MM.1S (cell line): ENCODE results near the gene CTTN.

Source experiments
- DNase-seq: peaks from one replicate; pipeline ENCODE4 v3.0.0-alpha.2; 2015
- H2AFZ ChIP-seq: fragments of 300-600 bp; sonication (generic); 2 replicates; pipeline ENCODE4 v1.6.0; 2016; ENCODE audit warnings: antibody characterized with exemption, low read length
- H3F3A ChIP-seq: fragments of 300-600 bp; sonication (generic); 2 replicates; pipeline ENCODE4 v1.6.1; 2016; ENCODE audit warnings: mild to moderate bottlenecking, antibody characterized with exemption, low read length, moderate library complexity, mixed read lengths; ENCODE audit not compliant: insufficient read depth
- H3K27ac ChIP-seq: fragments of 300-600 bp; sonication (generic); 2 replicates; pipeline ENCODE4 v1.5.1; 2016; ENCODE audit warnings: mild to moderate bottlenecking, low read length
- H3K27me3 ChIP-seq: fragments of 300-600 bp; sonication (generic); replicated peaks from 2 replicates; pipeline ENCODE4 v1.6.0; 2016; ENCODE audit warnings: low read length; ENCODE audit not compliant: insufficient read depth
- H3K36me3 ChIP-seq: fragments of 300-600 bp; sonication (generic); replicated peaks from 2 replicates; pipeline ENCODE4 v1.6.1; 2016; ENCODE audit warnings: mild to moderate bottlenecking, low read length, mixed read lengths; ENCODE audit not compliant: insufficient read depth
- H3K4me1 ChIP-seq: fragments of 300-600 bp; sonication (generic); 2 replicates; pipeline ENCODE4 v1.6.1; 2016; ENCODE audit warnings: low read length, mixed read lengths
- H3K4me2 ChIP-seq: fragments of 300-600 bp; sonication (generic); 2 replicates; pipeline ENCODE4 v1.6.0; 2016; ENCODE audit warnings: low read depth, low read length
- H3K4me3 ChIP-seq: fragments of 300-600 bp; sonication (generic); 2 replicates; pipeline ENCODE4 v1.5.1; 2016; ENCODE audit warnings: low read length, mixed read lengths
- H3K79me2 ChIP-seq: fragments of 300-600 bp; sonication (generic); 2 replicates; pipeline ENCODE4 v1.6.1; 2016; ENCODE audit warnings: mixed run types, low read length, mixed read lengths
- H3K9ac ChIP-seq: fragments of 300-600 bp; sonication (generic); 2 replicates; pipeline ENCODE4 v1.6.1; 2016; ENCODE audit warnings: low read length, mixed read lengths
- H3K9me2 ChIP-seq: fragments of 300-600 bp; sonication (generic); replicated peaks from 2 replicates; pipeline ENCODE4 v1.6.1; 2016; ENCODE audit warnings: mild to moderate bottlenecking, low read length, mixed read lengths; ENCODE audit not compliant: insufficient read depth
- H3K9me3 ChIP-seq: fragments of 300-600 bp; sonication (generic); replicated peaks from 2 replicates; pipeline ENCODE4 v1.6.1; 2016; ENCODE audit warnings: mild to moderate bottlenecking, low read length, mixed read lengths; ENCODE audit not compliant: insufficient read depth
- H4K20me1 ChIP-seq: fragments of 300-600 bp; sonication (generic); 2 replicates; pipeline ENCODE4 v1.6.1; 2016; ENCODE audit warnings: mild to moderate bottlenecking, low read length, moderate library complexity, mixed read lengths; ENCODE audit not compliant: insufficient read depth
- CTCF ChIP-seq: fragments of 300-600 bp; sonication (generic); IDR thresholded peaks from 2 replicates; pipeline ENCODE4 v1.5.1; 2016; ENCODE audit warnings: antibody characterized with exemption, low read length, mixed read lengths
- EZH2 ChIP-seq: fragments of 300-600 bp; sonication (generic); optimal IDR thresholded peaks from 2 replicates; pipeline ENCODE3; 2017; ENCODE audit warnings: low read depth, mild to moderate bottlenecking, antibody characterized with exemption, low read length, mixed read lengths
- EZH2phosphoT487 ChIP-seq: fragments of 300-600 bp; sonication (generic); IDR thresholded peaks from 2 replicates; pipeline ENCODE4 v1.6.1; 2018; ENCODE audit warnings: antibody characterized with exemption, low read length

The CTTN gene

GRCh38 chr11:70360211-70360610, 38.1 kb upstream of the CTTN start:
- H3K9me2 ChIP-seq: no peaks in the 10 kb centered on the region
- H3K4me2 ChIP-seq: no peak overlapping the region
- no peak overlapping the region for H2AFZ ChIP-seq
- no peaks in the 10 kb centered on the region for H3K4me1 ChIP-seq
- TF ChIP-seq EZH2phosphoT487 (no peak), CTCF (no peak)
- no peaks in the 10 kb centered on the region for H3K79me2 ChIP-seq
- no peaks in the 10 kb centered on the region for H3F3A ChIP-seq
- H3K36me3 ChIP-seq: 0 out of 2 replicates have a peak, but pooled peaks cover 4% of the 10 kb centered on the region
- H4K20me1 ChIP-seq: no peaks in the 10 kb centered on the region
- no peak overlapping the region for H3K27ac ChIP-seq
- no peak for DNase-seq
- no peak overlapping the region for H3K9ac ChIP-seq
- H3K27me3 ChIP-seq: no peaks in the 10 kb centered on the region
- H3K4me3 ChIP-seq: no peak overlapping the region
- H3K9me3 ChIP-seq: no peaks in the 10 kb centered on the region

GRCh38 chr11:70364178-70364577, 34.2 kb upstream of the CTTN start:
- no peak overlapping the region for H3K4me2 ChIP-seq
- no peak for DNase-seq
- H3K79me2 ChIP-seq: no peaks in the 10 kb centered on the region
- H3F3A ChIP-seq: no peaks in the 10 kb centered on the region
- no peaks in the 10 kb centered on the region for H3K4me1 ChIP-seq
- H3K9me2 ChIP-seq: no peaks in the 10 kb centered on the region
- no peak for TF ChIP-seq CTCF
- TF ChIP-seq EZH2: no peak
- no peak for TF ChIP-seq EZH2phosphoT487
- H2AFZ ChIP-seq: no peak overlapping the region
- H3K27ac ChIP-seq: no peak overlapping the region
- no peak overlapping the region for H3K9ac ChIP-seq
- no peak overlapping the region for H3K4me3 ChIP-seq
- no peaks in the 10 kb centered on the region for H3K27me3 ChIP-seq
- H4K20me1 ChIP-seq: no peaks in the 10 kb centered on the region
- H3K9me3 ChIP-seq: no peaks in the 10 kb centered on the region
- H3K36me3 ChIP-seq: no peaks in the 10 kb centered on the region

- Histone ChIP-seq H3K9me2 (no peaks in the 10 kb centered on the region), H3K36me3 (no peaks in the 10 kb centered on the region), H3K9ac (no peak overlapping the region), H3K9me3 (no peaks in the 10 kb centered on the region), H2AFZ (no peak overlapping the region), H4K20me1 (no peaks in the 10 kb centered on the region), H3K79me2 (no peaks in the 10 kb centered on the region), H3K4me2 (no peak overlapping the region), H3K27ac (no peak overlapping the region), H3F3A (no peaks in the 10 kb centered on the region), H3K27me3 (no peaks in the 10 kb centered on the region), H3K4me3 (no peak overlapping the region), H3K4me1 (no peaks in the 10 kb centered on the region)
- no peak for DNase-seq
- TF ChIP-seq EZH2phosphoT487: no peak
- no peak for TF ChIP-seq EZH2
- no peak for TF ChIP-seq CTCF
Observed at GRCh38 chr11:70364745-70365543, 33.4 kb upstream of the CTTN start.
